NB4 (cell line): ENCODE measurements around the gene SMOC2.

Experiments used
- CTCF ChIP-seq: IDR thresholded peaks from one replicate; pipeline ENCODE4 v1.5.1; 2012; ENCODE audit warnings: low read depth, low read length
- MYC ChIP-seq: IDR thresholded peaks from 2 replicates; pipeline ENCODE4 v1.6.1; 2011; ENCODE audit warnings: low read depth, low read length
- POLR2A ChIP-seq: IDR thresholded peaks from 2 replicates; pipeline ENCODE4 v1.6.1; 2011; ENCODE audit warnings: mild to moderate bottlenecking; ENCODE audit not compliant: insufficient read length; ENCODE audit errors: extremely low read depth

- TF ChIP-seq POLR2A = no peak
- no peak for TF ChIP-seq CTCF
- no peak for TF ChIP-seq MYC
Observed at GRCh38 chr6:168497381-168497780, 56.4 kb downstream of the SMOC2 start.
